ENCODE measurements around the gene IL36G.

The IL36G gene

DNA sequence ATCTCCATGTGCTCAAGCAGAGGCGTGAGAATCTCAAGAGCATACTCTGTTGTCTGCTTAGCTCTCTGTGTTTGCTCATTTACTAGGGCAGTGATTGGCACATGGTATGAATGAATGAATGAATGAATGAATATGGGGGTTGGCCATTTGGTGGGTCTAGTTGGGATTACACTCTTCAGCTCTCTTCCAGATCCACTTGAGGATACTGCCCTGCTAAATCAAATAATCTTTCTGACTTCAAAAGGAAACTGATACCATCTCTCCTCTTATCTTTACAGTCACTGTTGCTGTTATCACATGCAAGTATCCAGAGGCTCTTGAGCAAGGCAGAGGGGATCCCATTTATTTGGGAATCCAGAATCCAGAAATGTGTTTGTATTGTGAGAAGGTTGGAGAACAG is 1.9 kb downstream of the IL36G start:
- Mint-ChIP-seq H3K4me3 (no peak overlapping the region), H3K36me3 (ENCODE audit: low read depth) (no peaks in the 10 kb centered on the region), H3K27ac (no peak overlapping the region), H3K27me3 (ENCODE audit: low read depth) (peaks cover 24% of the 10 kb centered on the region), H3K9me3 (no peaks in the 10 kb centered on the region), H3K4me1 (no peaks in the 10 kb centered on the region)
- TF ChIP-seq, protein P1, sequence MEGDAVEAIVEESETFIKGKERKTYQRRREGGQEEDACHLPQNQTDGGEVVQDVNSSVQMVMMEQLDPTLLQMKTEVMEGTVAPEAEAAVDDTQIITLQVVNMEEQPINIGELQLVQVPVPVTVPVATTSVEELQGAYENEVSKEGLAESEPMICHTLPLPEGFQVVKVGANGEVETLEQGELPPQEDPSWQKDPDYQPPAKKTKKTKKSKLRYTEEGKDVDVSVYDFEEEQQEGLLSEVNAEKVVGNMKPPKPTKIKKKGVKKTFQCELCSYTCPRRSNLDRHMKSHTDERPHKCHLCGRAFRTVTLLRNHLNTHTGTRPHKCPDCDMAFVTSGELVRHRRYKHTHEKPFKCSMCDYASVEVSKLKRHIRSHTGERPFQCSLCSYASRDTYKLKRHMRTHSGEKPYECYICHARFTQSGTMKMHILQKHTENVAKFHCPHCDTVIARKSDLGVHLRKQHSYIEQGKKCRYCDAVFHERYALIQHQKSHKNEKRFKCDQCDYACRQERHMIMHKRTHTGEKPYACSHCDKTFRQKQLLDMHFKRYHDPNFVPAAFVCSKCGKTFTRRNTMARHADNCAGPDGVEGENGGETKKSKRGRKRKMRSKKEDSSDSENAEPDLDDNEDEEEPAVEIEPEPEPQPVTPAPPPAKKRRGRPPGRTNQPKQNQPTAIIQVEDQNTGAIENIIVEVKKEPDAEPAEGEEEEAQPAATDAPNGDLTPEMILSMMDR (IDR thresholded peaks at IDR 0.05; ENCODE audit: unreplicated experiment in 3 of 3), result no peak

DNA sequence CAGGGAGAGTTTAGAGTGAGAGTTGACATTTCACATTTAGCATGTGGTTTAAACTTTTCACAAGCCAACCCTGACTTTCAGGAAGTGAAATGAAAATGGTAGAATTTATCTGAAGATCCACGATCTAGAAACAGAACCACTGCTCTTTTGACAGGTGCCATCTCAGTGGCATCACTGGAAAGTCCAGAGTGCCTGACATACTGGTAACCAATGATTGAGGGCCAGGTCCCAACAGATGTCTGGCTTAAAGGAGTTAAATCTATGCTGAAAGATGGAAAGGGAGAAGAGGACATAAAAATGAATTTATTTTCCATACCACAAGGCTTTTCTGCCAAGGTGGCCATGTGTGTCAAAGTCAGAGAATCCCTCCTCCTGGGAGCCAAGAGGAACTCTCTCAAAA is 2.7 kb downstream of the IL36G start:
- Mint-ChIP-seq H3K27me3 (ENCODE audit: low read depth) (peaks cover 24% of the 10 kb centered on the region), H3K36me3 (ENCODE audit: low read depth) (no peaks in the 10 kb centered on the region), H3K9me3 (no peaks in the 10 kb centered on the region), H3K4me1 (no peaks in the 10 kb centered on the region), H3K27ac (no peak overlapping the region), H3K4me3 (no peak overlapping the region)
- TF ChIP-seq, protein P1 (IDR thresholded peaks at IDR 0.05; ENCODE audit: unreplicated experiment in 3 of 3), result no peak

DNA sequence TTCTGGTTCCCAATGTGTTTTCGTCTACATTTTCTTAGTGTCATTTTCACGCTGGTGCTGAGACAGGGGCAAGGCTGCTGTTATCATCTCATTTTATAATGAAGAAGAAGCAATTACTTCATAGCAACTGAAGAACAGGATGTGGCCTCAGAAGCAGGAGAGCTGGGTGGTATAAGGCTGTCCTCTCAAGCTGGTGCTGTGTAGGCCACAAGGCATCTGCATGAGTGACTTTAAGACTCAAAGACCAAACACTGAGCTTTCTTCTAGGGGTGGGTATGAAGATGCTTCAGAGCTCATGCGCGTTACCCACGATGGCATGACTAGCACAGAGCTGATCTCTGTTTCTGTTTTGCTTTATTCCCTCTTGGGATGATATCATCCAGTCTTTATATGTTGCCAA is 7.3 kb downstream of the IL36G start:
- H3K4me3 Mint-ChIP-seq, result no peak overlapping the region
- H3K27ac Mint-ChIP-seq, result no peak overlapping the region

DNA sequence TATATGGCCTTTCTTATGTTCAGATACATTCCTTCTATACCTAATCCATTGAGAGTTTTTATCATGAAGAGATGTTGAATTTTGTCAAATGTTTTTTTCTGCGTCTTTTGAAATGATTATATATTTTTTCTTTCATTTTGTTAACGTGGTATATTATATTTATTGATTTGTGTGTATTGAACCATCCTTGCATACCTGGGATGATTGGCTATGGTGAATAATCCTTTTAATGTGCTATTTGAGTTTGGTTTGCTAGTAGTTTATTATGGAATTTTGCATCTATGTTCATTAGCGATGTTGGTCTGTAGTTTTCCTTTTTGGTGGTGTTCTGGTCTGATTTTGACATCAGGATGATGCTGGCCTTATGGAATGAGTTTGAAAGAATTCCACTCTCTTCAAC is 11.8 kb downstream of the IL36G start:
- H3K27me3 Mint-ChIP-seq (ENCODE audit: low read depth), result peaks cover 17% of the 10 kb centered on the region
- peaks cover 11% of the 10 kb centered on the region for H3K9me3 Mint-ChIP-seq
- no peak overlapping the region for H3K4me3 Mint-ChIP-seq
- TF ChIP-seq, protein P1 (IDR thresholded peaks at IDR 0.05; ENCODE audit: unreplicated experiment in 3 of 3), result no peak
- no peak overlapping the region for H3K27ac Mint-ChIP-seq
- H3K36me3 Mint-ChIP-seq (ENCODE audit: low read depth), result no peaks in the 10 kb centered on the region
- H3K4me1 Mint-ChIP-seq, result no peaks in the 10 kb centered on the region

More for the DNA sequence above, 7.3 kb downstream of the IL36G start:
- H3K36me3 Mint-ChIP-seq (ENCODE audit: low read depth), result no peaks in the 10 kb centered on the region
- peaks cover 5% of the 10 kb centered on the region for H3K27me3 Mint-ChIP-seq (ENCODE audit: low read depth)
- H3K4me1 Mint-ChIP-seq, result no peaks in the 10 kb centered on the region
- TF ChIP-seq, protein P1 (IDR thresholded peaks at IDR 0.05; ENCODE audit: unreplicated experiment in 3 of 3), result no peak
- peaks cover 5% of the 10 kb centered on the region for H3K9me3 Mint-ChIP-seq

DNA sequence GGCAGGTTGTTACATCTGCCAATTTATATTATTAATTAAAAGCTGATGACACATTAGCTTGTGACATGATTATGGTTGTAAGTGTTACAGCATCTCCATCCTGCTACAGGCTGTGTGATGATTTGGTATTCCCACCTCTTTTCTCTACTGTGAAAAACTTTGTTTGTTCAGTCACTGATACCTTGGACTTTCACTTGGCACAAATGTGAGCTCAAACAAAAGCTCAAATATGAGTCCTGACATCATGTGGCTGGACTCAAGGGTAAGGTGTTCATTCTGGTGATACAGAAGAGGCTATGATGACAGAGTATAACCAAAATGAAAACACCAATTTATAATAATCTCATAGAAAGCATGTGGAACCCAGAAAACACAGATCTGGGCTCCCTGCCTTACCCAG is 16.0 kb downstream of the IL36G start:
- Mint-ChIP-seq H3K27ac (no peak overlapping the region), H3K27me3 (ENCODE audit: low read depth) (peaks cover 26% of the 10 kb centered on the region), H3K4me1 (no peaks in the 10 kb centered on the region), H3K4me3 (no peak overlapping the region), H3K9me3 (peaks cover 11% of the 10 kb centered on the region), H3K36me3 (ENCODE audit: low read depth) (no peaks in the 10 kb centered on the region)
- TF ChIP-seq, protein P1 (IDR thresholded peaks at IDR 0.05; ENCODE audit: unreplicated experiment in 3 of 3), result no peak

DNA sequence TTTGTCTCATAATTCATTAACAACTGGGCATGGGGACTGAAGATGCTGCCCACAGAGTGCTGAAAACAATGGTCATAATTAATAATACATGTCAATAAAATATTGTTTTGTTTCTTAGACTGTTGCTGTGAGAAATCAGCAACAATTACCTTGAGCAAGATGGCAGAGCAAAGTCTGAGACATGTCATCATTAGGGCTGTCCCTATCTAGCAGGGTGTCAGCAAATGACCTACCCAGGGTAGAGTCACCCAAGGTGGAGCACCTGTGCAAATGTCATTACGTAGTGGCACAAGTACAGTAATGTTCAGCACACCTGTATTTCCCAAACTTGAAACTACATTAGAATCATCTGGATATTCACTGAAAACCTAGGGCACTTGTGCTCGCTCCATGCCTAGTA is 16.8 kb downstream of the IL36G start:
- no peaks in the 10 kb centered on the region for H3K4me1 Mint-ChIP-seq
- H3K27ac Mint-ChIP-seq, result no peak overlapping the region
- H3K36me3 Mint-ChIP-seq (ENCODE audit: low read depth), result no peaks in the 10 kb centered on the region
- peaks cover 26% of the 10 kb centered on the region for H3K27me3 Mint-ChIP-seq (ENCODE audit: low read depth)
- TF ChIP-seq, protein P1 (IDR thresholded peaks at IDR 0.05; ENCODE audit: unreplicated experiment in 3 of 3), result no peak
- no peak overlapping the region for H3K4me3 Mint-ChIP-seq
- H3K9me3 Mint-ChIP-seq, result peaks cover 13% of the 10 kb centered on the region

Measured in nephron (organoid).